Common myeloid progenitor, CD34-positive (primary cell): Measurements from ENCODE around the gene BICC1.

Experiments used
- CTCF ChIA-PET: fragments of 350-600 bp; sonication (Branson Sonifier 250); formaldehyde crosslinking; loops from one replicate; lab custom pipeline; 2021; ENCODE audit warnings: antibody characterized with exemption; lab: Charles Lee
- POLR2A ChIA-PET: fragments of 350-600 bp; sonication (Branson Sonifier 250); formaldehyde crosslinking; loops from one replicate; lab custom pipeline; 2021; ENCODE audit warnings: antibody characterized with exemption; lab: Charles Lee
- DNase-seq, 3 donors: peaks; one replicate each; pipeline versions ENCODE4 v3.0.0 to v3.0.0-alpha.2; 2013
- H3K27ac ChIP-seq, 2 experiments: 1 replicate in 1 of 2; 2 replicates in 1 of 2; pipeline ENCODE4 v1.7.0; 2013; ENCODE audit warnings: inconsistent platforms in 2 of 2, low read length in 2 of 2, mild to moderate bottlenecking in 2 of 2, low read depth in 1 of 2, moderate library complexity in 1 of 2; ENCODE audit not compliant: severe bottlenecking in 2 of 2, insufficient read depth in 1 of 2, poor library complexity in 1 of 2
- H3K27me3 ChIP-seq, 5 experiments: replicated peaks in 2 of 5; 1 replicate in 3 of 5; 2 replicates in 2 of 5; pipeline versions ENCODE4 v1.6.1 to v1.7.0; 2013; ENCODE audit warnings: low read length in 4 of 5, mild to moderate bottlenecking in 2 of 5, moderate library complexity in 2 of 5, inconsistent platforms in 1 of 5; ENCODE audit not compliant: insufficient read depth in 5 of 5, control insufficient read depth in 4 of 5
- H3K36me3 ChIP-seq, 4 experiments: 1 replicate in 2 of 4; 2 replicates in 2 of 4; pipeline versions ENCODE4 v1.6.1 to v1.7.0; 2013; ENCODE audit warnings: low read length in 3 of 4, control low read depth in 1 of 4, mild to moderate bottlenecking in 1 of 4; ENCODE audit not compliant: control insufficient read depth in 4 of 4, insufficient read depth in 4 of 4
- H3K4me1 ChIP-seq, 4 experiments: 1 replicate in 3 of 4; 2 replicates in 1 of 4; pipeline versions ENCODE4 v1.6.1 to v1.7.1; 2013; ENCODE audit warnings: low read length in 3 of 4, mild to moderate bottlenecking in 3 of 4, control low read depth in 1 of 4, inconsistent platforms in 1 of 4, moderate library complexity in 1 of 4; ENCODE audit not compliant: control insufficient read depth in 4 of 4, insufficient read depth in 4 of 4; ENCODE audit errors: control extremely low read depth in 1 of 4
- H3K4me3 ChIP-seq, 7 experiments: 1 replicate in 4 of 7; 2 replicates in 3 of 7; pipeline versions ENCODE4 v1.5.1 to v1.7.0; 2013; ENCODE audit warnings: mild to moderate bottlenecking in 7 of 7, low read length in 6 of 7, moderate library complexity in 6 of 7, inconsistent platforms in 2 of 7, low read depth in 2 of 7, control low read depth in 1 of 7; ENCODE audit not compliant: insufficient read depth in 4 of 7, control insufficient read depth in 1 of 7; ENCODE audit errors: extremely low read depth in 1 of 7
- H3K9me3 ChIP-seq, 5 experiments: 1 replicate in 4 of 5; 2 replicates in 1 of 5; pipeline versions ENCODE4 v1.6.1 to v1.7.1; 2013; ENCODE audit warnings: low read length in 4 of 5, mild to moderate bottlenecking in 2 of 5, inconsistent platforms in 1 of 5, low read depth in 1 of 5, moderate library complexity in 1 of 5; ENCODE audit not compliant: control insufficient read depth in 4 of 5, insufficient read depth in 2 of 5; ENCODE audit errors: control extremely low read depth in 1 of 5
- WGBS: methylation state at CpG from one replicate; pipeline ENCODE4 v1.1.5; 2013; ENCODE audit not compliant: insufficient coverage; 5-methylcytosine and 5-hydroxymethylcytosine counted together

Gene BICC1

DNA sequence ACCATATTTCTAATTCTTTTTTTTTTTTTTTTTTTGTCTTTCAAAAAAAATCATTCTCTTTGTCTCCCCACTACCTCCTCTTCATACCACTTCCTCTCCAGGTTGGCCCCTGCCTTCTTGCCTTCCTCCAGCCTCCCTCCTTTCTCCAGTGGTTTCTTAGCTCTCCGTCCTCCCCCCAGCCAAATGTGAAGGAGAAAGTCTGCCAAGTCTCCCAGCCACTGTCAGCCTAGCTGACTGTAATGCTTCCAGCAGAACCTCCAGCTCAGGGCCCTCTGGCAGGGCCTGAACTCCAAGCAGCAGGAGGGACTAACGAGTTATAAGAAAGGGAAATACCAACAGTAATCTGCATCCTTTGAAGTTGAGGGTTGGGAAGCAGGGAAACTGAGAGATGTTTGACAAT is 35.5 kb upstream of the BICC1 start:
- Histone ChIP-seq H3K27ac (no peak overlapping the region), H3K36me3 (no peaks in the 10 kb centered on the region), H3K4me3 (no peak overlapping the region), H3K9me3 (no peaks in the 10 kb centered on the region), H3K4me1 (peaks cover 0 to 2% (median 0%) of the 10 kb centered on the region in 4 experiments), H3K27me3 (peaks cover 0 to 4% (median 0%) of the 10 kb centered on the region in 5 experiments)
- 52% methylated on average over 2 of the region's 2 CpGs for WGBS
- peak in 1 of 3 donors; percentile 8 for DNase-seq
- ChIA-PET CTCF (no interaction called here), POLR2A (no interaction called here)

DNA sequence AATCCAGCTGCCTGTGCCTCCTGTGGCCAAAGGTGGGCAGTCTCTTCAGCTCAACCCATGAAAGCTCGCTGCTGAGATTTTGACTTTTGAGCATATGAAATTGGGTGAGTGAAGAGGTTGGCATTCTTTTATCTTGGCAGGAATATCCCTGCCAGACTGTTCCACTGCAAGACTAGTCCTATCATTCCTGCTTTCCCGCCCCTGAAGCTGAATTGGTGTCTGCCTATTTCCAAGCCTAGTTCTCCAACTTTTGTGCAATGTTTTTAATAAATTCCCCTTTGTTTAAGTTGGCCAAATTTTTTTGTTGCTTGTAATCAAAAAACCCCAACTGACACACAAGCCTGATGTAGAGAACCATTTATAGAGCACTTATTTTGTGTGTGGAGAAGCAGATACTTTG is 34.8 kb upstream of the BICC1 start:
- DNase-seq, result no peak
- WGBS, result no CpG with 5 or more reads among the region's 2 CpGs
- no peaks in the 10 kb centered on the region for H3K36me3 ChIP-seq
- peaks cover 0 to 2% (median 0%) of the 10 kb centered on the region in 4 experiments for H3K4me1 ChIP-seq
- H3K27ac ChIP-seq, result no peak overlapping the region
- no peaks in the 10 kb centered on the region for H3K9me3 ChIP-seq
- H3K27me3 ChIP-seq, result peaks cover 0 to 1% (median 0%) of the 10 kb centered on the region in 5 experiments
- ChIA-PET POLR2A (no interaction called here), CTCF (no interaction called here)
- H3K4me3 ChIP-seq, result no peak overlapping the region

DNA sequence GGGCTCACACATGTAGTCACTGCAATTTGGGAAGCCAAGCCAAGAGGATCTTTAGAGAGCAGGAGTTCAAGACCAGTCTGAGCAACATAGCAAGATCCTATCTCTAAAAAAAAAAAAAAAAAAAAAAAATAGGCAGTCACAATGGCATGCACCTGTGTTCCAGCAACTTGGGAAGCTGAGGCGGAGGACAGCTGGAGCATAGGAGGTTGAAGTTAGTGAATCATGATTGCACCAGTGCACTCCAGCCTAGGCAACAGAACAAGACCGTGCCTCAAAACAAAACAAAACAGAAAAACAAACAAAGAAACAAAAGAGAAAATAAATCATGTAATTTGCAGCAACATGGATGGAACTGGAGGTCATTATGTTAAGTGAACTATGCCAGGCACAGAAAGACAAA is 33.6 kb upstream of the BICC1 start:
- no peak overlapping the region for H3K27ac ChIP-seq
- peaks cover 0 to 2% (median 0%) of the 10 kb centered on the region in 4 experiments for H3K4me1 ChIP-seq
- H3K4me3 ChIP-seq, result no peak overlapping the region
- no peaks in the 10 kb centered on the region for H3K9me3 ChIP-seq
- no peaks in the 10 kb centered on the region for H3K27me3 ChIP-seq
- ChIA-PET CTCF (no interaction called here), POLR2A (no interaction called here)
- H3K36me3 ChIP-seq, result no peaks in the 10 kb centered on the region
- WGBS, result no CpG with 5 or more reads among the region's 2 CpGs
- DNase-seq, result no peak

DNA sequence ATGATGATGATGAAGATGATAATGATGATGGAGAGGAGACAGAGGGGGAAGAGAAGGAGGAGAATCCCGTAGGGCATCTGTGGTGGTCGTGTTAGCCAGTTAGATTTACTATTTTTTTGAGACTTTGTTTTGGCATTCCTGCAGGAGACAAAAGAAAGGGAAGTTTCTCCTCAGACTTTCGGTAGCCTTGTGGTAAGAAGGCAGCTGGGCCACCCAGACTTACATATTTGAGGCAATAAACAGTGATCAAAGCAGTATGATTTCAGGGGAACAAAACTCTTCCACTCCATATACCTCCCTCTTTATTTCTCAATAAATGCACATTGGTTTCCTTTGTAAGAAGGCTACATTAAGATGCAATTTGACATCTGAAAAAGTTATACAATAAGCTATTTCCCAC is 32.4 kb upstream of the BICC1 start:
- Histone ChIP-seq H3K27me3 (no peaks in the 10 kb centered on the region), H3K4me1 (peaks cover 0 to 2% (median 0%) of the 10 kb centered on the region in 4 experiments), H3K9me3 (no peaks in the 10 kb centered on the region), H3K27ac (no peak overlapping the region), H3K4me3 (no peak overlapping the region), H3K36me3 (no peaks in the 10 kb centered on the region)
- ChIA-PET POLR2A (no interaction called here), CTCF (no interaction called here)
- WGBS, result 90% methylated on average over 2 of the region's 3 CpGs
- no peak for DNase-seq

- 72% methylated on average over 2 of the region's 2 CpGs for WGBS
- H3K36me3 ChIP-seq, result no peaks in the 10 kb centered on the region
- CTCF ChIA-PET, result no interaction called here
Measured at GRCh38 chr10:58481569-58482109, 31.0 kb upstream of the BICC1 start.

GRCh38 chr10:58486821-58487220 is 25.9 kb upstream of the BICC1 start:
- Histone ChIP-seq H3K27ac (no peak overlapping the region), H3K9me3 (peaks cover 0 to 2% (median 0%) of the 10 kb centered on the region in 5 experiments), H3K36me3 (no peaks in the 10 kb centered on the region), H3K27me3 (no peaks in the 10 kb centered on the region), H3K4me1 (no peaks in the 10 kb centered on the region), H3K4me3 (no peak overlapping the region)
- 100% methylated on average over 1 of the region's 1 CpG for WGBS
- no peak for DNase-seq
- CTCF ChIA-PET, result interaction anchor here (1.5 kb wide), 1 partner anchor 41 kb away, joined by 3 read pairs; no protein-coding TSS in a partner anchor
- POLR2A ChIA-PET, result no interaction called here

More at GRCh38 chr10:58481569-58482109, 31.0 kb upstream of the BICC1 start:
- Histone ChIP-seq H3K27me3 (no peaks in the 10 kb centered on the region), H3K27ac (no peak overlapping the region), H3K4me3 (no peak overlapping the region), H3K4me1 (peaks cover 0 to 2% (median 0%) of the 10 kb centered on the region in 4 experiments), H3K9me3 (no peaks in the 10 kb centered on the region)
- POLR2A ChIA-PET, result no interaction called here
- DNase-seq, result no peak

- WGBS, result 80% methylated on average over 1 of the region's 2 CpGs
- CTCF ChIA-PET, result interaction anchor here (1.2 kb wide), 1 partner anchor 10 kb away, joined by 3 read pairs; no protein-coding TSS in a partner anchor
- DNase-seq, result no peak
Measured at GRCh38 chr10:58488921-58489320, 23.8 kb upstream of the BICC1 start.

More at GRCh38 chr10:58488921-58489320, 23.8 kb upstream of the BICC1 start:
- no peak overlapping the region for H3K4me3 ChIP-seq
- no peaks in the 10 kb centered on the region for H3K36me3 ChIP-seq
- H3K9me3 ChIP-seq, result peaks cover 0 to 2% (median 0%) of the 10 kb centered on the region in 5 experiments
- POLR2A ChIA-PET, result no interaction called here
- no peaks in the 10 kb centered on the region for H3K27me3 ChIP-seq
- H3K27ac ChIP-seq, result no peak overlapping the region
- no peaks in the 10 kb centered on the region for H3K4me1 ChIP-seq
